Lower leg skin (tissue), 4 donors: Measurements from ENCODE around the gene WDR33. TPM values are rescaled to one million over a fixed set of nuclear protein-coding genes. Genes with fewer than 3 reads are reported as not detected.

Source experiments
- DNase-seq, 2 donors: peaks; one replicate each; pipeline ENCODE4 v3.0.0-alpha.2; 2019; ENCODE audit warnings: low spot score in 2 of 2
- H3K4me3 ChIP-seq: fragments of 200-600 bp; sonication (generic); 2 replicates; pipeline ENCODE4 v1.5.1; 2017; ENCODE audit warnings: mild to moderate bottlenecking, low read depth; ENCODE audit not compliant: poor library complexity, severe bottlenecking
- POLR2A ChIP-seq, 2 donors: fragments of 450-650 bp; IDR thresholded peaks; one replicate each; pipeline ENCODE4 v1.6.1; 2016 to 2017; ENCODE audit warnings: antibody characterized with exemption in 2 of 2, mild to moderate bottlenecking in 1 of 2, moderate library complexity in 1 of 2
- WGBS, 2 donors: methylation state at CpG; one replicate each; pipeline ENCODE4 v1.1.5; 2018; 5-methylcytosine and 5-hydroxymethylcytosine counted together
- intact Hi-C: fragments of 100-400 bp; cut with DNase I; formaldehyde crosslinking; loops from one replicate; pipeline ENCODE4 v1.15.0; 2023; ENCODE audit warnings: low total_unique reads
- total RNA-seq, 4 donors: library from RNA; depleted of rRNA; stranded (reverse); fragments of >200 nt; gene quantifications; one replicate each; pipeline ENCODE4 v1.1.0, GENCODE V29; 2016
- TF ChIP-seq, protein P1 (sequence below), 3 donors: fragments of 450-650 bp; IDR thresholded peaks; one replicate each; pipeline ENCODE4 v1.5.1; 2016; ENCODE audit warnings: antibody characterized with exemption in 3 of 3, mild to moderate bottlenecking in 3 of 3, moderate library complexity in 2 of 3

The WDR33 gene
- total RNA-seq, 4 donors from 2014 or later: 31.6 to 44.8 (median 32.5) TPM

DNA sequence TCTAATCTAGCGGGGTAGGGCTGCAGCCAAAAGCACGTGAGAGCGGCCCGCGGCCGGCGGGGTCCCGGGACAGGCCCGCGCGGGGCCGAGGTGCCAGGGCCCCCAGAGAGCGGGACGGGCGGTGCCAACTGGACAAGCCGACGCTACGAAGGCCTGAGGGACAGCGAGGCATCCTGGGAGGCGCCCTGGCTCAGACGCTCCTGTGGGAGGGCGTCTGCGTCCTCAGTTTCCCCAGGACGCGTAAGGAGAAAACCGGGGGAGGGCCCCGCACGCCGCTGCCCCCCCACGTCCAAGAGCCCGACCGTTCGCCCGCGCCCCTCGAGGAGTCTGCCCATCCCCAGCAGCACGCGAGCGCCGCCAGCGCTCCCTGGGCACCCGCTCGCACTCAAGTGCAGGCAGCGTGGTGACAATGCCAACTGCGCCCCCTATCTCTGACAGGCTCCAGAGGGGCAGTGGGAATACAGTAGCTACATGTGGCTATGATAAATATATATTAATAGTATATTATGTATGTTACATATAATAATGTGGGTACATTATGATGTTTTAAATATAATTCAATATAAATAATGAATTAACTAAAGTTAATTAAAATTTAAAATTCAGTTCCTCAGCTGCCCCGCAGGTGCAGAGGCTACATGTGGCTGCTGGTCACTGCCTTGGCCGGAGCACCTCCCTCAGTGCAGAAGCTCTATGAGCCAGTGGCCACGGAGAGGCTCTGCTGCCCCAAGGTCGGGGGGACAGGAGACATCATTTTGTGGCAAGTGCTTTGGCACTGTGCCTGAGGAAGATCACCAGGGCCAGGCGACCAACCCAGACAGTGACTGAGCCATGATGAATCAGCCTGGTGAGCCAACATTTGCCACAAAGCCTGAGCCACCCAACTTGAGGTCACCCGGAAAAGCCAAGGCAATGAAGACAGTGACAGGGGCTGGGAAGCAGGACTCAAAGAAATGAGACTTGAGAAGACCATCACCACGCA is 115.2 kb downstream of the WDR33 start:
- TF ChIP-seq, protein P1, sequence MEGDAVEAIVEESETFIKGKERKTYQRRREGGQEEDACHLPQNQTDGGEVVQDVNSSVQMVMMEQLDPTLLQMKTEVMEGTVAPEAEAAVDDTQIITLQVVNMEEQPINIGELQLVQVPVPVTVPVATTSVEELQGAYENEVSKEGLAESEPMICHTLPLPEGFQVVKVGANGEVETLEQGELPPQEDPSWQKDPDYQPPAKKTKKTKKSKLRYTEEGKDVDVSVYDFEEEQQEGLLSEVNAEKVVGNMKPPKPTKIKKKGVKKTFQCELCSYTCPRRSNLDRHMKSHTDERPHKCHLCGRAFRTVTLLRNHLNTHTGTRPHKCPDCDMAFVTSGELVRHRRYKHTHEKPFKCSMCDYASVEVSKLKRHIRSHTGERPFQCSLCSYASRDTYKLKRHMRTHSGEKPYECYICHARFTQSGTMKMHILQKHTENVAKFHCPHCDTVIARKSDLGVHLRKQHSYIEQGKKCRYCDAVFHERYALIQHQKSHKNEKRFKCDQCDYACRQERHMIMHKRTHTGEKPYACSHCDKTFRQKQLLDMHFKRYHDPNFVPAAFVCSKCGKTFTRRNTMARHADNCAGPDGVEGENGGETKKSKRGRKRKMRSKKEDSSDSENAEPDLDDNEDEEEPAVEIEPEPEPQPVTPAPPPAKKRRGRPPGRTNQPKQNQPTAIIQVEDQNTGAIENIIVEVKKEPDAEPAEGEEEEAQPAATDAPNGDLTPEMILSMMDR (IDR thresholded peaks at IDR 0.05): no peak
- no peak for TF ChIP-seq POLR2A (IDR thresholded peaks at IDR 0.05)
- 23 to 31% methylated on average over 38 to 39 of the region's 52 CpGs for WGBS, 2 donors
- intact Hi-C loops: no loop called here
- no peak overlapping the region for H3K4me3 ChIP-seq
- DNase-seq: no peak

DNA sequence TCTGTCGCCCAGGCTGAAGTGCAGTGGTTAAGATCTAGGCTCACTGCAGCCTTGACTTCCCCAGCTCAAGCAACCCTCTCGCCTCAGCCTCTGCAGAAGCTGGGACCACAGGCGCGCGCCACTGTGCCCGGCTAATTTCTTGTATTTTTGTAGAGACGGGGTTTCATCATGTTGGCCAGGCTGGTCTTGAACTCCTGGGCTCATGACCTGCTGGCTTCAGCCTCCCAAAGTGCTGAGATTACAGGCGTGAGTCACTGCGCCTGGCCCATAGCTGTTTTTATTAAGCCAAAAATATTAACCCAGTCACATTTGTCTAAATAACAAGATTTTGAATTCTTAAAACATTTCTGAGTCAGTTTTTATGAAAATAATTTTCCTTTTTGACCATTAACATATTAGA is 116.0 kb downstream of the WDR33 start:
- DNase-seq: no peak
- 76 to 86% methylated on average over 9 of the region's 9 CpGs for WGBS, 2 donors
- intact Hi-C loops: no loop called here
- TF ChIP-seq POLR2A (IDR thresholded peaks at IDR 0.05): no peak
- TF ChIP-seq, protein P1 (IDR thresholded peaks at IDR 0.05): no peak
- no peak overlapping the region for H3K4me3 ChIP-seq

DNA sequence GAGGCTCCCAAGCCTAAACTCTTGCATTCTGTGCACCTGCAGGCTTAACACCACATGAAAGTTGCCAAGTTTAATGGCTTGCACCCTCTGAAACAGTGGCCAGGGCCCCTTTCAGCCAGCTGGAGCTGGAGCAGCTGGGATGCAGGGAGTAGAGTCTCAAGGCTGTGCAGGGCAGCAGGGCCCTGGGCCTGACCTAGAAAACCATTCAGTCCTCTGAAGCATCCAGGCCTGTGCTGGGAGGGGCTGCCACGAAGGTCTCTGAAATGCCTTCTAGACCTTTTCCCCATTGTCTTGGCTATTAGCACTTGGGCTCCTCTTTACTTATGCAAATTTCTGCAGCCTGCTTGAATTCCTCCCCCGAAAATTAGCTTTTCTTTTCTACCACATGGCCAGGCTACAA is 120.3 kb downstream of the WDR33 start:
- H3K4me3 ChIP-seq: no peak overlapping the region
- WGBS, 2 donors: 83 to 88% methylated on average over 2 of the region's 2 CpGs
- intact Hi-C loops: no loop called here
- no peak for TF ChIP-seq POLR2A (IDR thresholded peaks at IDR 0.05)
- TF ChIP-seq, protein P1 (IDR thresholded peaks at IDR 0.05): no peak
- no peak for DNase-seq

DNA sequence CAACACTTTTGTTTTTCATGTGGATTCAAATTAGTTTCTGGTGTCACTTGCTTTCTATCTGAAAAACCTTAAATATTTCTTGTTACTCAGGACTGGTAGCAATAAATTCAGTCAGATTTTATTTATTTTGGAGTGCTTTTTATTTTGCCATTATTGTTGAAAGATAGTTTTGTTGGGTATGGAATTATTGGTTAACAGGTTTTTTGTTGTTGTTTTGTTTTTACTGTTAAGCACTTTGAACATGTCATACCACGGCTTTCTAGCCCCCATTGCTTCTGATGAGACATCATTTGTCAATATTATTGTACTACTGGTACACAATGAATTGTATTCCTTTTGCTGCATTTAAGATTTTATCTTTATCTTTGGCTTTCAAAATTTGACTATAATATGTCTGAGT is 122.6 kb downstream of the WDR33 start:
- WGBS, 2 donors: 76 to 90% methylated on average over 1 of the region's 1 CpG
- no peak overlapping the region for H3K4me3 ChIP-seq
- intact Hi-C loops: no loop called here
- no peak for TF ChIP-seq POLR2A (IDR thresholded peaks at IDR 0.05)
- TF ChIP-seq, protein P1 (IDR thresholded peaks at IDR 0.05): no peak
- no peak for DNase-seq

DNA sequence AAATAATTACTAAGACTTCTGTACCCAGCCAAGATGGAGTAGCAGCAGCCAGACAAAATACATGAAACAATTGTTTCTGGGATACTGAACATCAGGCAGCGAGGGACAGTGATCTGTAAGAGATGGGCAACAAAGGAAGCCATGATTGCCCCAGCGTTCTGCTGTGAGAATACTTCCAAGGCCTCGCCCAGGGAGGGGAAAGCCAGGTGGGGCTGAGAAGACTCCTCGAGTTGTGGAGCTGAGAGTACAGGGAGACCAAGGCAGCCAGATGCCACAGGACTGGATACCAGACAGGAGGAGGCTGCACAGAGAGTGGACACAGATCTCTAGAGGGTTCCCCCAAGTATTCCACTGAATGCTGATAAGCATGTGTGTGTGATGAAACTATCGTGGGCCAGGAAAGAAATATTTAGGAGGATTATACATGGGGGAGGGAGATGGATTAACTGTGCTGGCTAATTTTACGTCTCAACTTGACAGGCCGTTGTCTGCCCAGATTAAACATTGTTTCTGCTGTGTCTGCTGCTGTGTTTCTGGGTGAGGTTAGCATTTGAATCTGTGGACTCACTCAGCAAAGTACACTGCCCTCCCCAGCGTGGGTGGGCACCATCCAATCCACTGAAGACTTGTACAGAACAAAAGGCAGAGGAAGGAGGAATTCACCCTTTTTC is 125.4 kb downstream of the WDR33 start:
- intact Hi-C loops: no loop called here
- peak in 1 of 2 donors; percentile 78 for DNase-seq
- TF ChIP-seq, protein P1 (IDR thresholded peaks at IDR 0.05): no peak
- TF ChIP-seq POLR2A (IDR thresholded peaks at IDR 0.05): no peak
- WGBS, 2 donors: 77 to 82% methylated on average over 8 of the region's 8 CpGs
- no peak overlapping the region for H3K4me3 ChIP-seq
